HG02623 (cell line): ENCODE measurements around the gene RAB1A.
"Not testable (repeated sequence)": the region's sequence is repeated elsewhere in the genome, so short reads cannot be mapped to it uniquely, and the experiment has no call there.

Source experiments
- ATAC-seq: cut with Tn5 transposase; IDR thresholded peaks from one replicate; pipeline ENCODE4 v1.9.1; 2021; ENCODE audit warnings: moderate library complexity; ENCODE audit not compliant: unreplicated experiment

Gene RAB1A

DNA sequence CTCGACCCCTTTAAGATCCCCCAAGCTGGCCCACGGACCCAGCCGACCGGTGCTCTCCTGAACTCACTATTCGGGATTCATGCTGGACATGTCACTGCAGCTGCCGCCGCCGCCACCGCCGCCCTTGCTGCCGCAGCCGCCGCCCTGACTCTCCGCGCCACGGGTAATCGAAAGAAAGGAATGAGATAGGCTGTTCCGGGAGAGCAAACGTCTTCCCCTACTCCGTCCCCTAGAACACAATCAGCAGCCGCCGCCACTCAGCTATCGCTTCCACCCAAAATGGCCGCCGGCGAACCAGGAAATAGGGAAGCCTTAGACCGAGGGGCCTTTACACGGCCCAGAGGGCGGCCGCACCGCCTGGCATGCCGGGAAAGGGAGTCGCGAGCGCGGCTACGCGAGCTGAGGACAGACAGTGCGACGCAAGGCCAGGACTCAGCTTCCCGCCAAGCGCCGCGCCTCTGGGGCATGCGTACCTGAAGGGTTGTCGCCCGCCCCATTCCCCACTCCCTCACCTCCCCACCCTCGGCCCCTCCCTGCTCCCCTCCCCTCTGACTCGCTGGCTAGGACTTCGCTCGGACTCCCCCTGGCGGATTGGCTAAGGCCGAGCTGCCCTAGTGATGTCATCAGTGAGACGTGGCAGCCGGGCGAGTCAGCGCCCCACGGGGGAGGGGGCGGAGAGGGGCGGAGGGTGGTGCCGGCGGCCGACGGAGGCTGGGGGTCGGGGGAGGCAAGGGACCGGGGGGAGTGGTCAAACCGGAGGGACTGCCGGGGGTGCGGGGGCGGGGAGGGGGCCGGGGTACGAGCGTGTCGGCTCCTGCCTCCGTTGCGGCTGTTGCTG, at the start of gene RAB1A:
Gene RAB1A (minus strand): TSS at position 281 of the 838 bp plus-strand sequence. CDS start 191 bp downstream, at position 90.
- peak; percentile 97 for ATAC-seq

DNA sequence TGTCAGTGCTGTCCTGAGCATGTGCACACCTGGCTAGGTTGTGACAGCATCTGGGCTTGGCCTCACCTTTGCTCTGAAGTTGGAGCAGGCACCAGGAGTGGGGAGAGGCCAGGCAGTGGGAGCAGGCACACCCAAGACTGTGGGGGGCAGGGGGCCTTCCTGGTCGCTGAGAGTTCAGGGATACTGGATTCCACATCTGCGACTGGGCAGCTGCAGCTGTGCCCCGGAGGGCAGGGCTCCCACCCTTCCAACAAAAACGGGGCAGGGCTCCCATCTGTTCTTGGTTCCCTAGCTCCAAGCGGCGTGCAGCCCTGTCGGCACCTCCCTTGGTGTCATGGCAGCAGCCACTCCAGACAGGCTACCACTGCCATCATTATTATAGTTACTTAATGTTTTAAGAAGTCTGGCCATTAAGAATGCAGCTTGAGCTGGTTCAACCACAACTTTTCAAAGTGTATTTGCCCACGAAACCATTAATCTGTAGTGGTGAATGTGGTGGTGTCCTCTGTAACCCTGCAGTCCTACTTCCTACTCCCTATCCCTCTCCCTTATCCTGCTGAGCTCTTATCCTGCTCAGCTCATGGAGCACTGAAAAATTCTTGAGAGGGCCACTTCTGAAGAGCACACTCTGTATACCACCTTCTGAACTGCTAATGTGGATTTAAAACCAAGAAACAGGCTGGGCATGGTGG, 48.0 kb upstream of the RAB1A start:
- ATAC-seq = no peak

DNA sequence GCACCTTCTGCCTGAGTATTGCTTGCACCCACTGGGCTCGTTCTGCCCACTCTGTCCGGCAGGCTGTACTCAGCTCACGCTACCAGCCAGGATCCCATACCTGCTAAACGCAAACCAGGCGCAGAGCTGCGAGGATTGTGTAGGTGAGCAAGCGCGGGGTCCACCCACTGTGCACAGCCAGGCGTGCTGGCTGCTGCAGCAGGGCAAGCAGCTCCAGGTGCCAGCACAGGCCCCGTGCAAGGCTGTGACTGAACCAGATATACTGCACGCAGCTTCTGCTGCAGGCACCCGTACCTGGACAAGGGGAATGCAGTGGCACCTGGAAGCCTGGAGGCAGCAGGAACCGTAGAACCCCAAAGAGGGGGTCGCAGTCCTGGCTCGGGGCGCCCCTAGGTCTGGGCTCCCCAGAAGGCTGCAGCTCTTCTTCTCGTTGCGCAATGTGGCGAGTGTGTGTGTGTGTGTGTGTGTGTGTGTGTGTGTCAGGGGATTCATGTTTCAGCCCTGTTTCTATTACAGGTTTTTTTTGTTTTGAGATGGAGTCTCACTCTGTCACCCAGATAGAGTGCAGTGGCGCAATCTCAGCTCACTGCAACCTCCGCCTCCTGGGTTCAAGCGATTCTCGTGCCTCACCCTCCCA, 46.1 kb upstream of the RAB1A start:
- ATAC-seq = no peak

DNA sequence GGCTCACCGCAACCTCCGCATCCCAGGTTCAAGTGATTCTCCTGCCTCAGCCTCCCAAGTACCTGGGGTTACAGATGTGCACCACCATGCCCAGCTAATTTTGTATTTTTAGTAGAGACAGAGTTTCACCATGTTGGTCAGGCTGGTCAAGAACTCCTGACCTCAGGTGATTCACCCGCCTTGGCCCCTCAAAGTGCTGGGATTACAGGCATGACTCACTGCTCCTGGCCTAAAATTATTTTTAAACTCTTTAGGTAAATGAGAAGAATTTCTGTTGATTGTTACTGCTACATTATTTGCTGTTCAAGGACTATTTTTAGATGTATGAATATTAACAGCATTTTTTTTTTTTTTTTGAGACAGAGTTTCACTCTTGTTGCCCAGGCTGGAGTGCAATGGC, 44.1 kb upstream of the RAB1A start:
- not testable (repeated sequence) for ATAC-seq

DNA sequence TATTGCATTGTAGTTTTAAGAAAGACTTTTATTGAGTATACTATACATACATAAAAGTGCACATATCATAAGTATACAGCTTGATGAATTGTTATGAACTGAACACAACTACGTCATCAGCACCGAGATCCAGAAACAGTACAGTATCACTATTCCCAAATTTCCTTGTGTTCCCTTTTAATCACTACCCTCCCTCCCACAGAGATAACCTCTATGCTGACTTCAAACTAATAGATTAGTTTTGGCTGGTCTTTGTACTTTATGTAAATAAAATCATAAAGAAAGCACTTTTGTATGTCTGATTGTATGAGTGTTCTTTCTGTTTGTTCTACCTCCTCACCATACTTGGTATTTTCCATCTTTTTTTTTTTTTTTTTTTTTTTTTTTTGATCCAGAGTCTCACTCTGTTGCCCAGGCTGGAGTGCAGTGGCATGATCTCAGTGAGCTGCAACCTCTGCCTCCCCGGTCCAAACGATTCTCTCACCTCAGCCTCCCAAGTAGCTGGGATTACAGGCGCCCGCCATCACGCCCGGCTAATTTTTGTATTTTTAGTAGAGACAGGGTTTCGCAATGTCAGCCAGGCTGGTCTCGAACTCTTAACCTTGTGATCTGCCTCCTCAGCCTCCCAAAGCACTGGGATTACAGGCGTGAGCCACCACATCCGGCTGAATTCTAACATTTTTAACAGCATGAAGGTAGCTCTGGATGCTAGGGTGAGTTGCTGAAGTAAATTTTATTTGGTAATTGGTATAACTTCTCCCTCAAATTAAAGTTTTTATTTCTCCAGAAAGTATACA, 43.3 kb upstream of the RAB1A start:
- ATAC-seq = no peak

- ATAC-seq = not testable (repeated sequence)
These were observed 40.9 kb upstream of the RAB1A start for GRCh38 chr2:65170611-65171477.

DNA sequence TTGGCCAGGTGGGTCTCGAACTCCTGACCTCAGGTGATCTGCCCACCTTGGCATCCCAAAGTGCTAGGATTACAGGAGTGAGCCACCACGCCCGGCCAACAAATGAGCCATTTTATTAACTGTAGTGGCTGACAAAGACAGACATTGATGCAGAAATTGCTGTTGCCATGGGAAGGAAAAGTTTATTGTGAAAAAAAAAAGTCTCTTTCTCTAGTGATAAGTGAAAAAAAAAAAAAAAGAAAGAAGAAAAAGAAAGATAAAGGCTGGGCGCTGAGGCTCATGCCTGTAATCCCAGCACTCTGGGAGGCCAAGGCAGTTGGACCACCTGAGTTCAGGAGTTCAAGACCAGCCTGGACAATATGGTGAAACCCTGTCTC, 39.8 kb upstream of the RAB1A start:
- ATAC-seq = no peak

GRCh38 chr2:65165558-65165957, 35.7 kb upstream of the RAB1A start:
- ATAC-seq = no peak

DNA sequence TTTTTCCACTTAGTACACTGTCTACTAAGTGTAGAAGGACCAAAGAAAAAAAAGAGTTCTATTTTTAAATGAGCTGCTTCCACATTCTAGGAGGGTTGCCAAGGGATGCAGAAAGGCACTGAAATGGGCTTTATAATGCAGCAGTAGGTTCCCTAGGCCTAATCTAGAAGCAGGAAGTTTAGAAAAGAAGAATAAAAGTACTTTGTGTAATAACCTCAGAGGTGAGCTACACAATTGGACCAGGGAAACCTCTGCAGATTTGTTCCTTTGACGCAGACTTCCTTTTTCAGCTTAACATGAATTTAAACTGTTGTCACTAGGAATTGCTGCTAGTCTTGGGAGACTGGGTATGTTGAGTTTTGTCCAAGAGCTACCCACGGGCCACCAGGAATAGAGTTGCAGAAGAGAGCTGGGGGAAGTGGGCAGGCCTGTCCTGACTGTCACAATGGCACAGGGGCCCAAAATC, 34.6 kb upstream of the RAB1A start:
- ATAC-seq = no peak

- no peak for ATAC-seq
These were observed 31.7 kb upstream of the RAB1A start for GRCh38 chr2:65161551-65162100.

DNA sequence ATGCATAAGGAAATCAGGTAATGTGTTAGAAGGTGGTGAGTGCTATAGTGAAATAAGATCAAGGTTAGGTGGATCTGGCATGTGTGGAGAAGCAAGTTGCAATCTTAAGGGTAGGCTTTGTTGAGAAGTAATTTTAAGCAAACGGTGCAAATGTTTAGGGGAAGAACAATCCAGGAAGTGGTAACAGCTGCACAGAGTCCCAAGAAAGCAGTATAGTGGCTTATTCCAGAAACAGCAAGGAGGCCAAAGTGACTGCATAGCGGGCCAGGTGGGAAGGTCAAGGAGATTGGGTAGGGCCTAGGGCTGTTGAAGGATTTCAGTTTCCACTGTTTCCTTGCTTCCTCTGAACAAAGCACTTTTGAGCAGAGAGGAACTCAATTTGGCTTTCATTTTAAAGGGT, 30.0 kb upstream of the RAB1A start:
- ATAC-seq = no peak

- no peak for ATAC-seq
These were observed 29.4 kb upstream of the RAB1A start for GRCh38 chr2:65159261-65159660.

GRCh38 chr2:65158557-65158956, 28.7 kb upstream of the RAB1A start:
- ATAC-seq = no peak

DNA sequence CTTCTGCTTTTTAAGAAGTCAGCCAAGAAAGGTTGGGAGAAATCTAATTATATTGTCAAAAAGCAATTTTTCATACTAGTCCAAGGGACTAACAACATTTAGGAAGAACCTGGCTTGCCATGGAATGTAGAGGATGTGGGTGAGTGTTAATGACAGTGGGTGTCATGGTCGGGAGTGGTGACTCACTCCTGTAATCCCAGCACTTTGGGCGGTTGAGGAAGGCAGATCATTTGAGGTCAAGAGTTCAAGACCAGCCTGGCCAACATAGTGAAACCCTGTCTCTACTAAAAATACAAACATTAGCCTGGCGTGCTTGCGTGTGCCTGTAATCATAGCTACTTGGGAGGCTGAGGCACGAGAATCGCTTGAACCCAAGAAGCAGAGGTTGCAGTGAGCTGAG, 27.9 kb upstream of the RAB1A start:
- not testable (repeated sequence) for ATAC-seq

DNA sequence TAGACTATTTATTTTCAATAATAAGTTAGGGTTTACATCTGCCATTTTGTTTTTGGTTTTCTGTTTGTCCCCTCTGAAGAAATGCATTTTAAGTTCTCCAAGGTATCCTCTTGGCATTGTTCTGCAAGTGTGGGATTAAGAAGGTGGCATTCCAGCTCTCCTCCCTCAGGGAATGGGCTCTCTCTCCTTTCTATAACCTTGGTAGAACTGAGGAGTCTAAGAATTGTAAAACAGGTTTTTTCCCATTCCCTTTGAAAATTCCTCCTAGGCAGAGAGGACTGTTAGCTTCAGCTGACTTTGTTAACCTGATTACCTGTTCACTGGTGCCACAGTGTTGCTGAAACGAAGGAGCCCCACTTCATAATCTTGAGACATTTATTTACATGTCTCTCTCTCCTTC, 26.1 kb upstream of the RAB1A start:
- ATAC-seq = no peak

GRCh38 chr2:65153515-65153914, 23.6 kb upstream of the RAB1A start:
- no peak for ATAC-seq

GRCh38 chr2:65146078-65146477, 16.2 kb upstream of the RAB1A start:
- ATAC-seq = no peak

GRCh38 chr2:65144571-65144970, 14.7 kb upstream of the RAB1A start:
- ATAC-seq = no peak

GRCh38 chr2:65142515-65142914, 12.6 kb upstream of the RAB1A start:
- ATAC-seq = no peak
